Prostate gland (tissue), 2 donors: ENCODE data around the gene SYPL2. TPM values are rescaled to one million over a fixed set of nuclear protein-coding genes. Genes with fewer than 3 reads are reported as not detected.

Experiments used
- DNase-seq: peaks from one replicate; pipeline ENCODE4 v3.0.0-alpha.2; 2019; ENCODE audit warnings: low spot score
- H3K27ac ChIP-seq, 2 donors: fragments of 200-600 bp; sonication (generic); 2 replicates each; pipeline ENCODE4 v1.5.1; 2017 to 2019
- H3K27me3 ChIP-seq: fragments of 200-600 bp; sonication (generic); replicated peaks from 2 replicates; pipeline ENCODE4 v1.5.1; 2019; ENCODE audit not compliant: insufficient read depth
- H3K36me3 ChIP-seq, 2 donors: fragments of 200-600 bp; sonication (generic); 1 replicate in 1 of 2; 2 replicates in 1 of 2; pipeline versions ENCODE4 v1.5.1 to v1.8.1; 2017 to 2019
- H3K4me1 ChIP-seq: fragments of 200-600 bp; sonication (generic); replicated peaks from 2 replicates; pipeline ENCODE4 v1.5.1; 2019
- H3K4me3 ChIP-seq, 2 donors: fragments of 200-600 bp; sonication (generic); 2 replicates each; pipeline ENCODE4 v1.5.1; 2017 to 2019
- H3K9me3 ChIP-seq: fragments of 200-600 bp; sonication (generic); 2 replicates; pipeline ENCODE4 v1.5.1; 2017
- POLR2A ChIP-seq: fragments of 450-650 bp; IDR thresholded peaks from one replicate; pipeline ENCODE4 v1.6.1; 2016; ENCODE audit warnings: antibody characterized with exemption, mild to moderate bottlenecking
- POLR2AphosphoS5 ChIP-seq: sonication (generic); formaldehyde crosslinking; IDR thresholded peaks from one replicate; pipeline ENCODE4 v1.6.1; 2017; ENCODE audit warnings: antibody characterized with exemption
- WGBS: methylation state at CpG from one replicate; pipeline ENCODE4 v1.1.5; 2018; 5-methylcytosine and 5-hydroxymethylcytosine counted together
- intact Hi-C: fragments of 100-400 bp; cut with DNase I; formaldehyde crosslinking; loops from one replicate; pipeline ENCODE4 v1.14.2; 2022
- total RNA-seq, 2 donors: library from RNA; depleted of rRNA; stranded (reverse); fragments of >200 nt; gene quantifications; one replicate each; pipeline ENCODE4 v1.1.0, GENCODE V29; 2016
- TF ChIP-seq, protein P1 (sequence below), 4 experiments: fragments of 200-600 bp in 2 of 4; fragments of 450-650 bp in 2 of 4; sonication (generic) in 2 of 4; IDR thresholded peaks; 1 replicate in 3 of 4; 2 replicates in 1 of 4; pipeline ENCODE4 v1.5.1; 2016 to 2019; ENCODE audit warnings: antibody characterized with exemption in 4 of 4, mild to moderate bottlenecking in 2 of 4, moderate library complexity in 2 of 4

Gene SYPL2
- total RNA-seq, 2 donors from 2014 or later: 1.3 to 48.1 TPM

DNA sequence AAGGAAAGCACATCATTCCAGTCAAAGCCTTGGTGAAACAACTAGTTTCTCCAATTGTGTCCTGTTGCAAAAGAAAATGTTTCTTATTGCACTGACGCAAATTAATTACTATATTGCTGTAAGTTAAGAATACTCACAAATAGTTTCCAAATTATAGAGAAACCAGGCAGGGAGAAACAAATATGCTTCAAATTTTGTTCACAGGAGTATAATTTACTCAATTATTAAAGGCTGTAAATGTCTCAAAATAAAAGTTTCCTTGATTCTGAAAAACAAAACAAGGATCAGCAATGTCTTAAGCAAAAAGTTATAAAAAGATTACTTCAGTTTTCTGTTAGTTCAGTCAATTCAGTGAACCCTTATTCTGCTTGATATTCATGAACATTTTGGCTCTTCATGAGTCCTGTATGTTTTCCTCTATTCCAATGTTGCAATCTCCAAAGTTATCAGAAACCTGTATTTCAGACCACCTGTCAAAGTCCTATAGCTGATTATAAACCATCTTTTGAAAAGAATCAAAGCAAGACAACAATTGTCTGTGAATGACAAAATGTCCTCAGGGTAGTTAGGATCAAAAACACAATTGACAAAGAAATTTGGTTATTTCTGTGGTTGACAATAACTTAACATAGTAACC, 11.7 kb upstream of the SYPL2 start:
- H3K4me3 ChIP-seq: no peak overlapping the region
- no peak for DNase-seq
- TF ChIP-seq, protein P1, sequence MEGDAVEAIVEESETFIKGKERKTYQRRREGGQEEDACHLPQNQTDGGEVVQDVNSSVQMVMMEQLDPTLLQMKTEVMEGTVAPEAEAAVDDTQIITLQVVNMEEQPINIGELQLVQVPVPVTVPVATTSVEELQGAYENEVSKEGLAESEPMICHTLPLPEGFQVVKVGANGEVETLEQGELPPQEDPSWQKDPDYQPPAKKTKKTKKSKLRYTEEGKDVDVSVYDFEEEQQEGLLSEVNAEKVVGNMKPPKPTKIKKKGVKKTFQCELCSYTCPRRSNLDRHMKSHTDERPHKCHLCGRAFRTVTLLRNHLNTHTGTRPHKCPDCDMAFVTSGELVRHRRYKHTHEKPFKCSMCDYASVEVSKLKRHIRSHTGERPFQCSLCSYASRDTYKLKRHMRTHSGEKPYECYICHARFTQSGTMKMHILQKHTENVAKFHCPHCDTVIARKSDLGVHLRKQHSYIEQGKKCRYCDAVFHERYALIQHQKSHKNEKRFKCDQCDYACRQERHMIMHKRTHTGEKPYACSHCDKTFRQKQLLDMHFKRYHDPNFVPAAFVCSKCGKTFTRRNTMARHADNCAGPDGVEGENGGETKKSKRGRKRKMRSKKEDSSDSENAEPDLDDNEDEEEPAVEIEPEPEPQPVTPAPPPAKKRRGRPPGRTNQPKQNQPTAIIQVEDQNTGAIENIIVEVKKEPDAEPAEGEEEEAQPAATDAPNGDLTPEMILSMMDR (IDR thresholded peaks at IDR 0.05): no peak
- TF ChIP-seq POLR2A (no peak), POLR2AphosphoS5 (no peak)
- H3K36me3 ChIP-seq: no peaks in the 10 kb centered on the region
- H3K4me1 ChIP-seq: no peaks in the 10 kb centered on the region
- no peaks in the 10 kb centered on the region for H3K9me3 ChIP-seq
- WGBS: 95% methylated on average over 1 of the region's 1 CpG
- intact Hi-C loops: no loop called here
- H3K27me3 ChIP-seq: no peaks in the 10 kb centered on the region
- no peak overlapping the region for H3K27ac ChIP-seq

DNA sequence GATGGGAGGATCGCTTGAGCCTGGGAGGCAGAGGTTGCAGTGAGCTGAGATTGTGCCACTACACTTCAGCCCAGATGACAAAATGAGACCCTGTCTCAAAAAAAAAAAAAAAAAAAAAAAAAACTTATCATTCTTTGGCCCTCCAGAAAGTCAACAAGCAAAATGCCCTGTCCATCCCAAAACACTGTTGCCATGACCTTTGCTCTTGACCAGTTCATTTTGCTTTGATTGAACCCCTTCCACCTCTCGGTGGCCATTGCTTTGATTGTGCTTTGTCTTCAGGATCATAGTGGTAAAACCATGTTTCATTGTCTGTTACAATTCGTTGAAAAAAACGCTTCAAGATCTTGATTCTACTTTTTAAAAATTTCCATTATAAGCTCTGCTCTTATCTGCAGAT, 8.5 kb upstream of the SYPL2 start:
- H3K4me1 ChIP-seq: no peaks in the 10 kb centered on the region
- no peaks in the 10 kb centered on the region for H3K36me3 ChIP-seq
- 89% methylated on average over 4 of the region's 4 CpGs for WGBS
- no peak overlapping the region for H3K4me3 ChIP-seq
- TF ChIP-seq POLR2AphosphoS5 (no peak), POLR2A (no peak)
- TF ChIP-seq, protein P1 (IDR thresholded peaks at IDR 0.05): no peak
- DNase-seq: no peak
- no peaks in the 10 kb centered on the region for H3K9me3 ChIP-seq
- H3K27ac ChIP-seq: no peak overlapping the region
- intact Hi-C loops: no loop called here
- no peaks in the 10 kb centered on the region for H3K27me3 ChIP-seq

DNA sequence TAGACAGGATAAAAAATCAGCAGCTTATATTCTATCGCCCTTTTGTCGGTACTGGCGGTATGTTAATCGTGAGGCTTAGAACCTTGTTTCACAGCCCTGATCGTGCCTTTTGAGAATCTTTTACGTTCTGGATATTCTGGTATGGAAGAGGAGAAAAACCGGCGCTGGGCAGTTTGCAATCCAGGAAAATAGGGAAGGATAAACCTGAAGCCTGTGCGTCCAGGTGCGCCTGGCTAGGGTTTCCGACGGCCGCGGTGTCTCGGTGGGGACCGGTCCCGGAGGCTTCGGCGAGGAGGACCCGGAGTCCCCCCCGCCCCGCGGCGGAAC, 258 bp upstream of the SYPL2 start:
- H3K36me3 ChIP-seq: no peaks in the 10 kb centered on the region

DNA sequence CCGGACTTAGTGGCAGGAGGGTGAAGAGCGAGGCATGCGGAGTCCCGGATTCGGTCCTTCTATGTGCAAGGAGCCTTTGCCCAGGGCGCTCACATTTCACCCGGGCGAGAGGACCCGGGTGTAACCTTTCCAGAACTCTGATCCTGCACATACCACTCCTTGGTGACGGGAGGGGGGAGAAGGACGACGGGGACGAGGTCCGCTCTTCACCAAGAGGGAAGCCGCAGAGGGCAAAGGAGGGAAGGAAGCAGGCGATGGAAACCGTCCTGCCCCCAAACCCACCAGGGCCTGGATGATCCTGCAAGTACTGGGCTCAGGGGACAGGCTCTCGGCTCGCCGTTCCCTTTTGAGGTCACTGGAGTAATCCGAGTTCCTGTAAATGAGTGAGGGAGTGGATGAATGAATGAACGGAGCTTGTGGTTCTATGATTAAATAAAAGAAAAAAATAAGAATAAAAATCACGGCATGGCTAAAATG, 993 bp downstream of the SYPL2 start:
- H3K36me3 ChIP-seq: no peaks in the 10 kb centered on the region
- peak overlapping the region; percentile 39 to 49 for H3K4me3 ChIP-seq
- WGBS: 22% methylated on average over 22 of the region's 23 CpGs
- TF ChIP-seq, protein P1 (IDR thresholded peaks at IDR 0.05): no peak
- TF ChIP-seq POLR2AphosphoS5: no peak
- no peak for TF ChIP-seq POLR2A
- intact Hi-C loops: no loop called here
- no peaks in the 10 kb centered on the region for H3K4me1 ChIP-seq
- no peaks in the 10 kb centered on the region for H3K27me3 ChIP-seq
- DNase-seq: no peak
- H3K27ac ChIP-seq: no peak overlapping the region
- H3K9me3 ChIP-seq: no peaks in the 10 kb centered on the region

More for the DNA sequence above, 258 bp upstream of the SYPL2 start:
- WGBS: 6% methylated on average over 24 of the region's 24 CpGs
- Histone ChIP-seq H3K27ac (peak overlapping the region in 1 of 2 donors; percentile 27), H3K4me3 (peak overlapping the region; percentile 39 to 49), H3K4me1 (no peaks in the 10 kb centered on the region), H3K9me3 (no peaks in the 10 kb centered on the region), H3K27me3 (no peaks in the 10 kb centered on the region)
- no peak for TF ChIP-seq POLR2A
- TF ChIP-seq POLR2AphosphoS5: no peak
- TF ChIP-seq, protein P1 (IDR thresholded peaks at IDR 0.05): no peak
- intact Hi-C loops: no loop called here
- no peak for DNase-seq

DNA sequence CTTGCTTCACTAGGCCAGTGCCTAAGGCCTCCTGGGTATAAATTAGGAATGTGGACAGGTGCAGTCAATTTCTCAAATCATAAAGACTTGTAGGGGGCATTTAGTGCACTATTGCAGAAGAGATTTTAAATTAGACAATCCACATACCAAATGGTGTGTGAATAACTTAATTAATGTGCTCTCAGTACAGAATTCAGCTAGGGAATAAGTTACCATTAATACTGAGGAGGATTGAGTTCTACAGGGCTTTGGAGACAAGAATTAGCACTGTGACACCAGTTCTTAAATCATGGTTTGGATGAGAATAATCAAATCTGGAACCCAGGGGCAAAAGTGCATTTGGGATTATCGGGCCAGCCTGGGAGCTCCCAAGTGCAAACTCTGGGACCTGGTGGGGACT, 1.7 kb downstream of the SYPL2 start:
- H3K36me3 ChIP-seq: no peaks in the 10 kb centered on the region
- 91% methylated on average over 1 of the region's 1 CpG for WGBS
- no peak for TF ChIP-seq POLR2AphosphoS5
- no peak for TF ChIP-seq POLR2A
- TF ChIP-seq, protein P1 (IDR thresholded peaks at IDR 0.05): no peak
- no peaks in the 10 kb centered on the region for H3K9me3 ChIP-seq
- intact Hi-C loops: no loop called here
- no peak for DNase-seq
- no peak overlapping the region for H3K4me3 ChIP-seq
- H3K27ac ChIP-seq: no peak overlapping the region
- H3K4me1 ChIP-seq: no peaks in the 10 kb centered on the region
- H3K27me3 ChIP-seq: no peaks in the 10 kb centered on the region
